ENCODE data around the gene TDRD1.

- TF ChIP-seq CTCF (conservative IDR thresholded peaks at IDR 0.05 in 1 of 2, IDR thresholded peaks at IDR 0.05 in 1 of 2; ENCODE audit: extremely low read depth in 1 of 2, insufficient read depth in 1 of 2, low read depth in 1 of 2, low read length in 2 of 2): no peak
- no peak for TF ChIP-seq EZH2 (IDR thresholded peaks at IDR 0.05; ENCODE audit: borderline replicate concordance, low read length)
These were observed 73.7 kb downstream of the TDRD1 start for GRCh38 chr10:114252883-114253282.
